Measurements from ENCODE around the gene RELL2. TPM values are rescaled to one million over a fixed set of nuclear protein-coding genes. Genes with fewer than 3 reads are reported as not detected.

The RELL2 gene
- total RNA-seq, 2 donors from 2014 or later = 3.1 to 6.2 TPM

GRCh38 chr5:141597394-141597793 lies 39.4 kb upstream of the RELL2 start:
- no peak overlapping the region for H3K27ac ChIP-seq (ENCODE audit: low read depth, low read length)
- Mint-ChIP-seq H3K4me1 (no peaks in the 10 kb centered on the region), H3K4me3 (no peak overlapping the region), H3K27ac (peak overlapping the region; percentile 9), H3K36me3 (ENCODE audit: low read depth) (peaks cover 13% of the 10 kb centered on the region), H3K9me3 (no peaks in the 10 kb centered on the region), H3K27me3 (ENCODE audit: insufficient read depth) (no peaks in the 10 kb centered on the region)
- TF ChIP-seq CTCF (conservative IDR thresholded peaks at IDR 0.05) = no peak
- H3K27me3 ChIP-seq (ENCODE audit: control insufficient read depth, insufficient read depth, low read length, poor library complexity, severe bottlenecking) = no peaks in the 10 kb centered on the region
- H3K9me3 ChIP-seq (ENCODE audit: control insufficient read depth, low read length) = no peaks in the 10 kb centered on the region
- no peak overlapping the region for H3K9ac ChIP-seq (ENCODE audit: extremely low read depth, low read length, poor library complexity, severe bottlenecking)
- peaks cover 18% of the 10 kb centered on the region for H3K36me3 ChIP-seq (ENCODE audit: control insufficient read depth, insufficient read depth, low read length)
- no peaks in the 10 kb centered on the region for H3K4me1 ChIP-seq (ENCODE audit: control insufficient read depth, insufficient read depth, low read length)
- WGBS, 2 experiments (ENCODE audit: insufficient coverage in 1 of 2, insufficient read length in 1 of 2) = 94 to 100% methylated on average over 1 to 2 of the region's 2 CpGs
- DNase-seq = no peak
- no peak overlapping the region for H3K4me3 ChIP-seq (ENCODE audit: low read length)

- no peak overlapping the region for H3K4me3 Mint-ChIP-seq
- H3K27ac Mint-ChIP-seq = peak overlapping the region; percentile 9
- Histone ChIP-seq H3K9ac (ENCODE audit: extremely low read depth, low read length, poor library complexity, severe bottlenecking) (no peak overlapping the region), H3K9me3 (ENCODE audit: control insufficient read depth, low read length) (no peaks in the 10 kb centered on the region), H3K36me3 (ENCODE audit: control insufficient read depth, insufficient read depth, low read length) (peaks cover 15% of the 10 kb centered on the region), H3K27me3 (ENCODE audit: control insufficient read depth, insufficient read depth, low read length, poor library complexity, severe bottlenecking) (no peaks in the 10 kb centered on the region), H3K4me3 (ENCODE audit: low read length) (no peak overlapping the region), H3K4me1 (ENCODE audit: control insufficient read depth, insufficient read depth, low read length) (no peaks in the 10 kb centered on the region), H3K27ac (ENCODE audit: low read depth, low read length) (no peak overlapping the region)
- WGBS, 2 experiments (ENCODE audit: insufficient coverage in 1 of 2, insufficient read length in 1 of 2) = 94 to 100% methylated on average over 2 of the region's 2 CpGs
- no peak for DNase-seq
- TF ChIP-seq CTCF (conservative IDR thresholded peaks at IDR 0.05) = no peak
- H3K36me3 Mint-ChIP-seq (ENCODE audit: low read depth) = peaks cover 13% of the 10 kb centered on the region
- no peaks in the 10 kb centered on the region for H3K4me1 Mint-ChIP-seq
- no peaks in the 10 kb centered on the region for H3K27me3 Mint-ChIP-seq (ENCODE audit: insufficient read depth)
- no peaks in the 10 kb centered on the region for H3K9me3 Mint-ChIP-seq
Observed at GRCh38 chr5:141597814-141598213, 39.0 kb upstream of the RELL2 start.

- Mint-ChIP-seq H3K9me3 (no peaks in the 10 kb centered on the region), H3K36me3 (ENCODE audit: low read depth) (peaks cover 13% of the 10 kb centered on the region), H3K4me1 (no peaks in the 10 kb centered on the region), H3K27ac (no peak overlapping the region), H3K27me3 (ENCODE audit: insufficient read depth) (no peaks in the 10 kb centered on the region), H3K4me3 (no peak overlapping the region)
- DNase-seq = no peak
- Histone ChIP-seq H3K36me3 (ENCODE audit: control insufficient read depth, insufficient read depth, low read length) (peaks cover 11% of the 10 kb centered on the region), H3K27ac (ENCODE audit: low read depth, low read length) (no peak overlapping the region), H3K4me3 (ENCODE audit: low read length) (no peak overlapping the region), H3K9me3 (ENCODE audit: control insufficient read depth, low read length) (no peaks in the 10 kb centered on the region), H3K9ac (ENCODE audit: extremely low read depth, low read length, poor library complexity, severe bottlenecking) (no peak overlapping the region), H3K4me1 (ENCODE audit: control insufficient read depth, insufficient read depth, low read length) (no peaks in the 10 kb centered on the region), H3K27me3 (ENCODE audit: control insufficient read depth, insufficient read depth, low read length, poor library complexity, severe bottlenecking) (no peaks in the 10 kb centered on the region)
- 89 to 95% methylated on average over 3 of the region's 3 CpGs for WGBS, 2 experiments (ENCODE audit: insufficient coverage in 1 of 2, insufficient read length in 1 of 2)
- no peak for TF ChIP-seq CTCF (conservative IDR thresholded peaks at IDR 0.05)
Observed at GRCh38 chr5:141598391-141599345, 38.1 kb upstream of the RELL2 start.

All from endodermal cell (in vitro differentiated cells).